Hematopoietic multipotent progenitor cell treated with erythropoietin and hydrocortisone succinate and interleukin-3 and kit ligand, for 17 days (in vitro differentiated cells): Measurements from ENCODE around the gene LRRC2.
"Not testable (repeated sequence)": the region's sequence is repeated elsewhere in the genome, so short reads cannot be mapped to it uniquely, and the experiment has no call there.

Source experiments
- DNase-seq: peaks from one replicate; pipeline ENCODE4 v3.0.0-alpha.2; 2015; ENCODE audit warnings: low spot score

Gene LRRC2

GRCh38 chr3:46524832-46525231, 41.3 kb downstream of the LRRC2 start:
- no peak for DNase-seq

GRCh38 chr3:46524008-46524407, 42.1 kb downstream of the LRRC2 start:
- peak; percentile 46 for DNase-seq

GRCh38 chr3:46523556-46523955, 42.5 kb downstream of the LRRC2 start:
- DNase-seq = no peak

GRCh38 chr3:46522201-46522600, 43.9 kb downstream of the LRRC2 start:
- not testable (repeated sequence) for DNase-seq

- no peak for DNase-seq
These were observed 45.0 kb downstream of the LRRC2 start for GRCh38 chr3:46521096-46521495.

GRCh38 chr3:46520531-46520930, 45.6 kb downstream of the LRRC2 start:
- DNase-seq = no peak

- DNase-seq = no peak
These were observed 46.1 kb downstream of the LRRC2 start for GRCh38 chr3:46519952-46520351.

- no peak for DNase-seq
These were observed 48.3 kb downstream of the LRRC2 start for GRCh38 chr3:46517784-46518181.

GRCh38 chr3:46517016-46517783, 48.9 kb downstream of the LRRC2 start:
- no peak for DNase-seq

- no peak for DNase-seq
These were observed 49.6 kb downstream of the LRRC2 start for GRCh38 chr3:46516521-46516920.

GRCh38 chr3:46512191-46512749, 53.8 kb downstream of the LRRC2 start:
- DNase-seq = no peak

- peak; percentile 68 for DNase-seq
These were observed 56.4 kb downstream of the LRRC2 start for GRCh38 chr3:46509661-46510187.

- peak; percentile 60 for DNase-seq
These were observed 57.1 kb downstream of the LRRC2 start for GRCh38 chr3:46508850-46509591.

GRCh38 chr3:46506526-46506925, 59.6 kb downstream of the LRRC2 start:
- DNase-seq = no peak

- no peak for DNase-seq
These were observed 60.1 kb downstream of the LRRC2 start for GRCh38 chr3:46505953-46506352.

GRCh38 chr3:46504789-46505188, 61.3 kb downstream of the LRRC2 start:
- DNase-seq = peak; percentile 28

GRCh38 chr3:46503200-46503874, 62.8 kb downstream of the LRRC2 start:
- DNase-seq = no peak

- no peak for DNase-seq
These were observed 64.4 kb downstream of the LRRC2 start for GRCh38 chr3:46501702-46502101.

- DNase-seq = no peak
These were observed 65.2 kb downstream of the LRRC2 start for GRCh38 chr3:46500656-46501635.

GRCh38 chr3:46498916-46499519, 67.1 kb downstream of the LRRC2 start:
- no peak for DNase-seq
